H9 (cell line): ENCODE data around the gene IZUMO2. TPM values are rescaled to one million over a fixed set of nuclear protein-coding genes. Genes with fewer than 3 reads are reported as not detected.
A peak's percentile ranks its signal among the peaks of the same experiment; 100 is the strongest.

Experiments used
- DNase-seq: peaks from one replicate; pipeline ENCODE4 v3.0.0-alpha.2; 2017
- H2AFZ ChIP-seq: one replicate; pipeline ENCODE4 v1.6.1; 2013; ENCODE audit warnings: mild to moderate bottlenecking, low read length, control low read depth, moderate library complexity
- H2AK5ac ChIP-seq: 2 replicates; pipeline ENCODE4 v1.6.1; 2013; ENCODE audit warnings: low read length, control low read depth, mixed read lengths; ENCODE audit not compliant: insufficient read length
- H2BK120ac ChIP-seq: one replicate; pipeline ENCODE4 v1.6.1; 2013; ENCODE audit warnings: low read depth, mild to moderate bottlenecking, low read length, control low read depth, inconsistent platforms; ENCODE audit not compliant: poor library complexity, severe bottlenecking
- H2BK12ac ChIP-seq: 2 replicates; pipeline ENCODE4 v1.6.1; 2013; ENCODE audit warnings: low read length, control low read depth, mixed read lengths, low read depth; ENCODE audit not compliant: insufficient read length
- H2BK15ac ChIP-seq: 2 replicates; pipeline ENCODE4 v1.6.1; 2013; ENCODE audit warnings: low read depth, low read length, control low read depth
- H2BK20ac ChIP-seq: one replicate; pipeline ENCODE4 v1.6.1; 2013; ENCODE audit warnings: low read depth, mild to moderate bottlenecking, low read length, control low read depth, inconsistent platforms; ENCODE audit not compliant: poor library complexity, severe bottlenecking
- H2BK5ac ChIP-seq: 2 replicates; pipeline ENCODE4 v1.6.1; 2013; ENCODE audit warnings: low read length, control low read depth, mixed read lengths; ENCODE audit not compliant: insufficient read length
- H3K14ac ChIP-seq: 2 replicates; pipeline ENCODE4 v1.6.1; 2013; ENCODE audit warnings: low read length, control low read depth; ENCODE audit not compliant: insufficient read depth
- H3K18ac ChIP-seq: 2 replicates; pipeline ENCODE4 v1.6.1; 2013; ENCODE audit warnings: low read depth, mild to moderate bottlenecking, mixed read lengths, low read length, control low read depth; ENCODE audit not compliant: insufficient read length
- H3K23ac ChIP-seq: 2 replicates; pipeline ENCODE4 v1.6.1; 2013; ENCODE audit warnings: low read length, control low read depth, mixed read lengths, low read depth; ENCODE audit not compliant: insufficient read length
- H3K23me2 ChIP-seq: 2 replicates; pipeline ENCODE4 v1.6.1; 2013; ENCODE audit warnings: low read depth, mild to moderate bottlenecking, mixed read lengths, low read length, control low read depth; ENCODE audit not compliant: insufficient read length, poor library complexity, severe bottlenecking
- H3K27ac ChIP-seq: 2 replicates; pipeline ENCODE4 v1.5.1; 2013; ENCODE audit warnings: low read length, control low read depth, mixed read lengths, low read depth; ENCODE audit not compliant: insufficient read length
- H3K27me3 ChIP-seq: 2 replicates; pipeline ENCODE4 v1.6.1; 2013; ENCODE audit warnings: low read length, control low read depth, inconsistent platforms; ENCODE audit not compliant: insufficient read depth
- H3K4ac ChIP-seq: 2 replicates; pipeline ENCODE4 v1.6.1; 2013; ENCODE audit warnings: low read depth, mild to moderate bottlenecking, control low read depth, inconsistent platforms, low read length, moderate library complexity
- H3K4me1 ChIP-seq: 2 replicates; pipeline ENCODE4 v1.6.1; 2013; ENCODE audit warnings: low read length, control low read depth, inconsistent platforms; ENCODE audit not compliant: insufficient read depth
- H3K4me2 ChIP-seq: 2 replicates; pipeline ENCODE4 v1.6.1; 2013; ENCODE audit warnings: low read length, control low read depth, mixed read lengths; ENCODE audit not compliant: insufficient read length, insufficient read depth
- H3K56ac ChIP-seq: 2 replicates; pipeline ENCODE4 v1.6.1; 2013; ENCODE audit warnings: low read depth, mild to moderate bottlenecking, mixed read lengths, low read length, control low read depth; ENCODE audit not compliant: insufficient read length
- H3K79me1 ChIP-seq: 2 replicates; pipeline ENCODE4 v1.6.1; 2013; ENCODE audit warnings: low read depth, mild to moderate bottlenecking, moderate library complexity, low read length, control low read depth, inconsistent platforms; ENCODE audit not compliant: insufficient read depth, poor library complexity, severe bottlenecking
- H3K79me2 ChIP-seq: 2 replicates; pipeline ENCODE4 v1.6.1; 2013; ENCODE audit warnings: low read length, control low read depth, inconsistent platforms; ENCODE audit not compliant: insufficient read depth
- H3K9ac ChIP-seq: 2 replicates; pipeline ENCODE4 v1.6.1; 2013; ENCODE audit warnings: low read length, control low read depth, mixed read lengths; ENCODE audit not compliant: insufficient read length; ENCODE audit errors: extremely low read depth
- H3K9me3 ChIP-seq: one replicate; pipeline ENCODE4 v1.6.1; 2013; ENCODE audit warnings: low read depth, low read length, inconsistent platforms; ENCODE audit not compliant: control insufficient read depth
- H3T11ph ChIP-seq: one replicate; pipeline ENCODE4 v1.6.1; 2013; ENCODE audit warnings: mild to moderate bottlenecking, low read length, control low read depth, inconsistent platforms
- H4K20me1 ChIP-seq: one replicate; pipeline ENCODE4 v1.6.1; 2013; ENCODE audit not compliant: control insufficient read depth, insufficient read length, insufficient read depth
- H4K5ac ChIP-seq: 2 replicates; pipeline ENCODE4 v1.6.1; 2013; ENCODE audit warnings: low read depth, mild to moderate bottlenecking, mixed read lengths, low read length, control low read depth; ENCODE audit not compliant: insufficient read length
- H4K8ac ChIP-seq: replicated peaks from 2 replicates; pipeline ENCODE4 v1.6.1; 2013; ENCODE audit warnings: low read length, control low read depth, mixed read lengths, low read depth; ENCODE audit not compliant: insufficient read length
- H4K91ac ChIP-seq: 2 replicates; pipeline ENCODE4 v1.6.1; 2013; ENCODE audit warnings: low read depth, mild to moderate bottlenecking, moderate library complexity, mixed read lengths, low read length, control low read depth; ENCODE audit not compliant: insufficient read length
- H3K27ac Mint-ChIP-seq, 3 experiments: 2 replicates in 2 of 3; 3 replicates in 1 of 3; pipeline ENCODE4 v1.8.0; 2020 to 2021; ENCODE audit warnings: mixed read lengths in 3 of 3, mild to moderate bottlenecking in 1 of 3, moderate library complexity in 1 of 3
- H3K27me3 Mint-ChIP-seq: 2 replicates; pipeline ENCODE4 v1.8.0; 2021; ENCODE audit warnings: low read depth, mild to moderate bottlenecking, moderate library complexity, mixed read lengths
- H3K36me3 Mint-ChIP-seq, 3 experiments: 2 replicates in 2 of 3; 3 replicates in 1 of 3; pipeline ENCODE4 v1.8.0; 2020 to 2021; ENCODE audit warnings: low read depth in 3 of 3, mixed read lengths in 3 of 3; ENCODE audit not compliant: insufficient read depth in 1 of 3
- H3K4me1 Mint-ChIP-seq, 2 experiments: 2 replicates each; pipeline ENCODE4 v1.8.0; 2020; ENCODE audit warnings: mixed read lengths in 2 of 2
- H3K4me3 Mint-ChIP-seq, 2 experiments: 2 replicates in 1 of 2; 3 replicates in 1 of 2; pipeline ENCODE4 v1.8.0; 2020 to 2021; ENCODE audit warnings: mild to moderate bottlenecking in 2 of 2, mixed read lengths in 2 of 2, moderate library complexity in 1 of 2
- H3K9me3 Mint-ChIP-seq, 2 experiments: 2 replicates in 1 of 2; 3 replicates in 1 of 2; pipeline ENCODE4 v1.8.0; 2020; ENCODE audit warnings: mild to moderate bottlenecking in 2 of 2, mixed read lengths in 2 of 2, moderate library complexity in 1 of 2
- CTCF ChIP-seq: fragments of 200-600 bp; sonication (generic); conservative IDR thresholded peaks from 3 replicates; pipeline ENCODE4 v1.8.0; 2021; ENCODE audit warnings: antibody characterized with exemption, mild to moderate bottlenecking
- WGBS: extraction: QIAGEN DNeasy Blood & Tissue Kit; methylation state at CpG from one replicate; pipeline ENCODE4 v1.1.7; 2013; ENCODE audit warnings: missing lambda C conversion rate, low lambda C conversion rate, mixed read lengths; ENCODE audit not compliant: insufficient read length; ENCODE audit errors: extremely low coverage; 5-methylcytosine and 5-hydroxymethylcytosine counted together
- total RNA-seq: library from RNA; stranded (reverse); gene quantifications from 2 replicates; pipeline ENCODE4 v1.2.1, GENCODE V29; 2021

IZUMO2 gene
- total RNA-seq, 1 experiment from 2014 or later: not detected

GRCh38 chr19:50206191-50206590 is 43.1 kb upstream of the IZUMO2 start:
- Histone ChIP-seq H3K79me1 (no peaks in the 10 kb centered on the region), H2BK15ac (no peak overlapping the region), H3K9me3 (no peaks in the 10 kb centered on the region), H3K14ac (no peak overlapping the region; the same call in 1 of the 2 replicates), H3K4me1 (no peaks in the 10 kb centered on the region), H2AFZ (no peak overlapping the region), H2BK120ac (no peak overlapping the region), H3K79me2 (no peaks in the 10 kb centered on the region), H4K91ac (no peak overlapping the region), H3K9ac (no peak overlapping the region), H3K23me2 (peaks cover 9% of the 10 kb centered on the region), H3T11ph (no peak overlapping the region), H4K5ac (no peak overlapping the region), H2BK12ac (no peak overlapping the region), H3K23ac (no peak overlapping the region), H4K20me1 (no peaks in the 10 kb centered on the region), H3K18ac (no peak overlapping the region), H3K56ac (no peak overlapping the region), H2BK20ac (no peak overlapping the region), H3K27ac (no peak overlapping the region), H4K8ac (no peak overlapping the region), H3K27me3 (no peaks in the 10 kb centered on the region), H2BK5ac (no peak overlapping the region), H3K4ac (no peak overlapping the region), H2AK5ac (no peak overlapping the region), H3K4me2 (peak overlapping the region; percentile 20)
- Mint-ChIP-seq H3K4me3 (peak overlapping the region; percentile 69 to 80; a peak in 2 of 5 replicates), H3K9me3 (peaks cover 0 to 1% of the 10 kb centered on the region in 2 experiments; a peak in 1 of 5 replicates), H3K36me3 (peaks cover 3 to 11% (median 4%) of the 10 kb centered on the region in 3 experiments), H3K27me3 (peaks cover 30% of the 10 kb centered on the region), H3K4me1 (peaks cover 3 to 18% of the 10 kb centered on the region in 2 experiments), H3K27ac (no peak overlapping the region; a peak in 1 of 7 replicates)
- no peak for TF ChIP-seq CTCF
- no CpG with 5 or more reads among the region's 6 CpGs for WGBS
- DNase-seq: no peak
